Measurements from ENCODE around the gene EIPR1. TPM values are rescaled to one million over a fixed set of nuclear protein-coding genes. Genes with fewer than 3 reads are reported as not detected.

The EIPR1 gene
- polyA plus RNA-seq, 1 donor (not counting 4 experiments of a cell fraction or from before 2014, with no cell fraction given), result 44.3 TPM

GRCh38 chr2:3296182-3296972, 81.2 kb downstream of the EIPR1 start:
- no peak overlapping the region for H2AFZ ChIP-seq (ENCODE audit: control insufficient read depth, low read length)
- peaks cover 2% of the 10 kb centered on the region for H3K9me1 ChIP-seq (ENCODE audit: control insufficient read depth, extremely low read depth, insufficient read depth, low read length)
- TF ChIP-seq EZH2 (IDR thresholded peaks at IDR 0.05; ENCODE audit: low read length) (no peak), CTCF (optimal IDR thresholded peaks at IDR 0.05 in 1 of 3, IDR thresholded peaks at IDR 0.05 in 1 of 3, conservative IDR thresholded peaks at IDR 0.05 in 1 of 3; ENCODE audit: extremely low read depth in 1 of 3, insufficient read depth in 2 of 3, low read length in 3 of 3) (no peak)
- DNase-seq (ENCODE audit: low read depth, low spot score) (no peak), FAIRE-seq (no peak)
- no peaks in the 10 kb centered on the region for H3K9me3 ChIP-seq (ENCODE audit: control insufficient read depth, low read depth, low read length)
- no peak overlapping the region for H3K27ac ChIP-seq (ENCODE audit: control insufficient read depth, insufficient read depth, low read length)
- peaks cover 3% of the 10 kb centered on the region for H3K79me2 ChIP-seq (ENCODE audit: control insufficient read depth, insufficient read depth, low read length)
- H3K4me1 ChIP-seq (ENCODE audit: control insufficient read depth, extremely low read depth, insufficient read depth, low read length), result no peaks in the 10 kb centered on the region
- no peak overlapping the region for H3K4me2 ChIP-seq (ENCODE audit: control insufficient read depth, extremely low read depth, insufficient read depth, low read depth, low read length)
- no peak overlapping the region for H3K4me3 ChIP-seq (ENCODE audit: control insufficient read depth in 2 of 3, extremely low read depth in 1 of 3, insufficient read depth in 2 of 3, low read depth in 1 of 3, low read length in 3 of 3)
- no peak overlapping the region for H3K9ac ChIP-seq (ENCODE audit: control insufficient read depth, extremely low read depth, insufficient read depth, low read length)
- peaks cover 0 to 7% of the 10 kb centered on the region in 2 experiments for H3K36me3 ChIP-seq (ENCODE audit: control insufficient read depth in 2 of 2, extremely low read depth in 1 of 2, insufficient read depth in 2 of 2, low read length in 2 of 2)
- dilution Hi-C loops (cut with MboI; ENCODE audit: extremely low pct_ligation_motif_present, low sequenced_read_pairs), result no loop called here
- no peaks in the 10 kb centered on the region for H3K27me3 ChIP-seq (ENCODE audit: control insufficient read depth, extremely low read depth, insufficient read depth, low read length)
- H4K20me1 ChIP-seq (ENCODE audit: control insufficient read depth, extremely low read depth, insufficient read depth, low read length), result peaks cover 3% of the 10 kb centered on the region

- no peak for DNase-seq (ENCODE audit: low read depth, low spot score)
- dilution Hi-C loops (cut with MboI; ENCODE audit: extremely low pct_ligation_motif_present, low sequenced_read_pairs), result no loop called here
- Histone ChIP-seq H3K4me1 (ENCODE audit: control insufficient read depth, extremely low read depth, insufficient read depth, low read length) (no peaks in the 10 kb centered on the region), H3K4me2 (ENCODE audit: control insufficient read depth, extremely low read depth, insufficient read depth, low read depth, low read length) (no peak overlapping the region), H3K36me3 (ENCODE audit: control insufficient read depth in 2 of 2, extremely low read depth in 1 of 2, insufficient read depth in 2 of 2, low read length in 2 of 2) (peaks cover 0 to 7% of the 10 kb centered on the region in 2 experiments), H3K79me2 (ENCODE audit: control insufficient read depth, insufficient read depth, low read length) (peaks cover 6% of the 10 kb centered on the region), H3K27me3 (ENCODE audit: control insufficient read depth, extremely low read depth, insufficient read depth, low read length) (no peaks in the 10 kb centered on the region), H3K9me3 (ENCODE audit: control insufficient read depth, low read depth, low read length) (no peaks in the 10 kb centered on the region), H2AFZ (ENCODE audit: control insufficient read depth, low read length) (no peak overlapping the region), H4K20me1 (ENCODE audit: control insufficient read depth, extremely low read depth, insufficient read depth, low read length) (no peaks in the 10 kb centered on the region), H3K27ac (ENCODE audit: control insufficient read depth, insufficient read depth, low read length) (no peak overlapping the region), H3K4me3 (ENCODE audit: control insufficient read depth in 2 of 3, extremely low read depth in 1 of 3, insufficient read depth in 2 of 3, low read depth in 1 of 3, low read length in 3 of 3) (no peak overlapping the region), H3K9me1 (ENCODE audit: control insufficient read depth, extremely low read depth, insufficient read depth, low read length) (peaks cover 2% of the 10 kb centered on the region), H3K9ac (ENCODE audit: control insufficient read depth, extremely low read depth, insufficient read depth, low read length) (no peak overlapping the region)
- TF ChIP-seq EZH2 (IDR thresholded peaks at IDR 0.05; ENCODE audit: low read length), result no peak
- no peak for TF ChIP-seq CTCF (optimal IDR thresholded peaks at IDR 0.05 in 1 of 3, IDR thresholded peaks at IDR 0.05 in 1 of 3, conservative IDR thresholded peaks at IDR 0.05 in 1 of 3; ENCODE audit: extremely low read depth in 1 of 3, insufficient read depth in 2 of 3, low read length in 3 of 3)
- no peak for FAIRE-seq
These were observed 83.1 kb downstream of the EIPR1 start for GRCh38 chr2:3294493-3294892.
